Stomach (tissue), 9 donors: Measurements from ENCODE around the gene FHL1. TPM values are rescaled to one million over a fixed set of nuclear protein-coding genes. Genes with fewer than 3 reads are reported as not detected.

Experiments
- DNase-seq, 2 donors: peaks; one replicate each; pipeline versions ENCODE4 v3.0.0 to v3.0.0-alpha.2; 2013 to 2019
- H3K27ac ChIP-seq, 5 donors: fragments of 200-600 bp in 4 of 5; sonication (generic) in 4 of 5; one replicate each; pipeline ENCODE4 v1.5.1; 2013 to 2019; ENCODE audit warnings: mild to moderate bottlenecking in 1 of 5, moderate library complexity in 1 of 5
- H3K27me3 ChIP-seq, 3 donors: fragments of 200-600 bp; sonication (generic); one replicate each; pipeline ENCODE4 v1.5.1; 2017 to 2019; ENCODE audit warnings: mixed run types in 1 of 3
- H3K36me3 ChIP-seq, 4 donors: fragments of 200-600 bp; sonication (generic); 1 replicate in 3 of 4; 2 replicates in 1 of 4; pipeline ENCODE4 v1.5.1; 2016 to 2019
- H3K4me1 ChIP-seq, 4 donors: fragments of 200-600 bp; sonication (generic); one replicate each; pipeline ENCODE4 v1.5.1; 2016 to 2019
- H3K4me3 ChIP-seq, 4 donors: fragments of 200-600 bp; sonication (generic) in 3 of 4; one replicate each; pipeline ENCODE4 v1.5.1; 2016 to 2019; ENCODE audit warnings: mild to moderate bottlenecking in 1 of 4
- H3K9me3 ChIP-seq, 4 donors: fragments of 200-600 bp; sonication (generic); one replicate each; pipeline ENCODE4 v1.5.1; 2016 to 2019
- CTCF ChIP-seq, 7 experiments: fragments of 450-650 bp in 4 of 7; fragments of 200-600 bp in 3 of 7; sonication (generic) in 3 of 7; IDR thresholded peaks; one replicate each; pipeline ENCODE4 v1.5.1; 2016 to 2019; ENCODE audit warnings: antibody characterized with exemption in 7 of 7, control low read depth in 2 of 7, mild to moderate bottlenecking in 1 of 7
- EP300 ChIP-seq: sonication (generic); formaldehyde crosslinking; IDR thresholded peaks from one replicate; pipeline ENCODE4 v1.6.1; 2017; ENCODE audit warnings: antibody characterized with exemption
- POLR2A ChIP-seq, 4 donors: fragments of 450-650 bp; IDR thresholded peaks; one replicate each; pipeline ENCODE4 v1.6.1; 2016; ENCODE audit warnings: antibody characterized with exemption in 4 of 4, control low read depth in 2 of 4, mild to moderate bottlenecking in 1 of 4, moderate library complexity in 1 of 4
- POLR2AphosphoS5 ChIP-seq, 3 donors: sonication (generic); formaldehyde crosslinking; IDR thresholded peaks; one replicate each; pipeline ENCODE4 v1.6.1; 2016; ENCODE audit warnings: antibody characterized with exemption in 3 of 3
- WGBS, 5 donors: extraction: QIAGEN DNeasy Blood & Tissue Kit in 3 of 5; methylation state at CpG; one replicate each; pipeline versions ENCODE4 v1.1.5 to v1.1.7; 2013 to 2018; 5-methylcytosine and 5-hydroxymethylcytosine counted together
- intact Hi-C: fragments of 100-400 bp; cut with DNase I; formaldehyde crosslinking; loops from one replicate; pipeline ENCODE4 v1.15.1; 2023; ENCODE audit warnings: low total_unique reads
- polyA plus RNA-seq, 3 donors: library from polyadenylated mRNA; stranded (reverse); fragments of 200-250 nt; gene quantifications; one replicate each; pipeline ENCODE4 v1.2.3, GENCODE V29; 2013
- total RNA-seq, 5 donors: library from RNA; depleted of rRNA; stranded (reverse); fragments of >200 nt; gene quantifications; one replicate each; pipeline versions ENCODE4 v1.1.0 to v1.2.3, GENCODE V29; 2014 to 2016
- donor health status: healthy with polysubstance abuse.
- donor health status: Bipolar disorder and iron deficiency.
- donor health status: healthy.

The FHL1 gene
- total and polyA plus RNA-seq, 8 donors = 101 to 1,286 (median 337) TPM

GRCh38 chrX:136138939-136139338 is 8.4 kb upstream of the FHL1 start:
- no peak for TF ChIP-seq CTCF (IDR thresholded peaks at IDR 0.05)
- no peak for TF ChIP-seq POLR2AphosphoS5 (IDR thresholded peaks at IDR 0.05)
- TF ChIP-seq EP300 = no peak
- no peak for TF ChIP-seq POLR2A (IDR thresholded peaks at IDR 0.05)
- no peak for DNase-seq
- H3K36me3 ChIP-seq = no peaks in the 10 kb centered on the region
- intact Hi-C loops = no loop called here
- H3K4me1 ChIP-seq = no peaks in the 10 kb centered on the region
- no peaks in the 10 kb centered on the region for H3K9me3 ChIP-seq
- no peak overlapping the region for H3K4me3 ChIP-seq
- no peak overlapping the region for H3K27ac ChIP-seq
- 55 to 79% (median 62%) methylated on average over 4 of the region's 4 CpGs for WGBS, 5 donors
- no peaks in the 10 kb centered on the region for H3K27me3 ChIP-seq

GRCh38 chrX:136141569-136141968 is 5.8 kb upstream of the FHL1 start:
- H3K27ac ChIP-seq = no peak overlapping the region
- no peak for TF ChIP-seq POLR2AphosphoS5 (IDR thresholded peaks at IDR 0.05)
- no peak for TF ChIP-seq EP300
- no peak for TF ChIP-seq CTCF (IDR thresholded peaks at IDR 0.05)
- no peak for TF ChIP-seq POLR2A (IDR thresholded peaks at IDR 0.05)
- H3K27me3 ChIP-seq = peaks cover 0 to 6% (median 0%) of the 10 kb centered on the region in 3 donors
- no peaks in the 10 kb centered on the region for H3K36me3 ChIP-seq
- H3K4me1 ChIP-seq = peaks cover 0 to 5% (median under 1%) of the 10 kb centered on the region in 4 donors
- intact Hi-C loops = no loop called here
- WGBS, 5 donors = 45 to 75% (median 70%) methylated on average over 3 of the region's 3 CpGs
- H3K9me3 ChIP-seq = no peaks in the 10 kb centered on the region
- H3K4me3 ChIP-seq = no peak overlapping the region
- no peak for DNase-seq

GRCh38 chrX:136142592-136142991 is 4.7 kb upstream of the FHL1 start:
- H3K4me3 ChIP-seq = no peak overlapping the region
- H3K4me1 ChIP-seq = peaks cover 0 to 8% (median 2%) of the 10 kb centered on the region in 4 donors
- TF ChIP-seq EP300 (no peak), POLR2AphosphoS5 (IDR thresholded peaks at IDR 0.05) (no peak), CTCF (IDR thresholded peaks at IDR 0.05) (no peak), POLR2A (IDR thresholded peaks at IDR 0.05) (no peak)
- H3K27ac ChIP-seq = no peak overlapping the region
- intact Hi-C loops = no loop called here
- H3K9me3 ChIP-seq = no peaks in the 10 kb centered on the region
- H3K36me3 ChIP-seq = no peaks in the 10 kb centered on the region
- peaks cover 0 to 6% (median 0%) of the 10 kb centered on the region in 3 donors for H3K27me3 ChIP-seq
- WGBS, 5 donors = 43 to 66% (median 55%) methylated on average over 3 of the region's 3 CpGs
- no peak for DNase-seq

- intact Hi-C loops = no loop called here
- TF ChIP-seq CTCF (IDR thresholded peaks at IDR 0.05) = no peak
- TF ChIP-seq EP300 = no peak
- TF ChIP-seq POLR2AphosphoS5 (IDR thresholded peaks at IDR 0.05) = no peak
- no peak for TF ChIP-seq POLR2A (IDR thresholded peaks at IDR 0.05)
- Histone ChIP-seq H3K9me3 (no peaks in the 10 kb centered on the region), H3K27ac (no peak overlapping the region), H3K27me3 (peaks cover 0 to 6% (median 0%) of the 10 kb centered on the region in 3 donors), H3K4me3 (no peak overlapping the region), H3K4me1 (peaks cover 0 to 8% (median 2%) of the 10 kb centered on the region in 4 donors), H3K36me3 (no peaks in the 10 kb centered on the region)
- 29 to 42% (median 39%) methylated on average over 7 to 8 of the region's 8 CpGs for WGBS, 5 donors
- no peak for DNase-seq
These were observed 3.6 kb upstream of the FHL1 start for GRCh38 chrX:136143711-136144110.
